ENCODE measurements around the gene BEST2.

The BEST2 gene

DNA sequence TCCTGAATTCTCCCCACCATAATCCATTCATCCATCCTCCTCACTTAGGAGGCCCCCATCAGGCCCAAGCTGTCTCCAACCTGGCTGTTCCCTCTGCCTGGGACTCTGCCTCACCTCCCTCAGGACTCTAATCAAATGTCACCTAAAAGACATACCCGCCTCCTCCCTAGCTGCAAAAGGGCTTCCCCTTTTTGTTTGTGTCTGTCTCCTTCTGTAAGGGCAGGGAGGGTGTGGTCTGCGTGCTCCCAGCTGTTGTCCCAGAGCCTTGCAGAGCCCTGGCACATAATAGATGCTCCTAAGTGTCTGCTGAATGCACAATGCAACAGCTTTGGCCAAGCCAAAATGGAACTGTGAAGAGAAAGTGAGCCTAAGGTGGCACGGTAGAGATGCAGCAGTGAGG lies 21.5 kb upstream of the BEST2 start:
- no peak for DNase-seq (ENCODE audit: low read depth, low spot score)

DNA sequence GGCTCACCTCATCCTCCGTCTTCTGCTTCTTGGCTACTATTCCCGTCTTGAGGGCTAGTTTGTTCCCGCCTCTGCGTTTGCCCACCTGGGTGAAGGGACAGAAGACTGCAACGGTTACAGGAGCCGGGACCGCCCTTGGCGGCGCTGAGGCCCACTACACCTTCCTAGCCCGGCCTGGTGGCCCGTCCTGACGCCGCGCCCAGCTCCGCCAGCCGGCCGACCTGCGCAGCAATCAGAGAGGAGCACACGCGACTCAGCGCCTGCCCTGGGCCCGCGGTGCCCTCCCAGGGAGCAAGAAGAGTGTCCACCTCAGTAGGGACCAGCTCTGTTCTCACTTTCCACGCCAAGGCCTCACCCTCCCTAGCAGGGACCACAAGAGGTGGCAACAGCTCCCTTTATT lies 20.3 kb upstream of the BEST2 start:
- DNase-seq (ENCODE audit: low read depth, low spot score), result no peak

DNA sequence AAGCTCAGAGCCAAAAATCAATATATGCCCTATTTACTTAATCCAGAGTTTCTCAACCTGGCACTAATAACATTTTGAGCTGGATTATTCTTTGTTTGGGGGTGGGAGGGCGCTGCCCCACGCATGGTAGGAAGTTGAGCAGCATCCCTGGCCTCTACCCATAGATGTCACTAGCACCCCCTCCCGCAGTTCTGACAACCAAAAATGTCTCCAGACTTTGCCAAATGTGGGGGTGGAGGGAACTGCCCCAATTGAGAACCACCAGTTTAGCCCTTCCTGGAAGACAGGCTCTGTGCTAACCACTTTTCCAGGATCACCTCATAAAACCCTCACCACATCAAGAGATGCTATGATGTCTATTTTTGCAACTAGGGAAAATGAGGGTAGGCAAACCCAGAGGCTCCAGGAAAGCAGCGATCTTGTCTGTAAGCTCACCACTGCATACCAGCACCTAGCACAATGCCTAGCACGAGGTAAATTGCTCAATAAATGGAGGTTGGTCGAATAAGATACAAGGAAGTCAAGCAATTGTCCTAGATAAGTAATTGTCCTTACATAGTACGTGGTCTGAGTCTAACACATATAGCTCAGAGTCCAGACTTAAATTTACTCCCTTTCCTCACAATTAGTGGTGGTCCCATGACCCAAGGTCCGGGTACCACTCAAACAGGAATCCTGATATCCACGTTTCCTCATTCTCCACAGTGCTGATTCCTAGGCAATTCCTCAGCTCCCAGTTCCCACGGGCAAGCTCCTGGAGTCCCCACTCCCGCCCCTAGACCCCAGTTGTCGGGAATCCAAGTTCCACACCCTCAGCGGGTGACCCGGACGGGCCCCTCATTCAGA lies 18.0 kb upstream of the BEST2 start:
- no peak for DNase-seq (ENCODE audit: low read depth, low spot score)

DNA sequence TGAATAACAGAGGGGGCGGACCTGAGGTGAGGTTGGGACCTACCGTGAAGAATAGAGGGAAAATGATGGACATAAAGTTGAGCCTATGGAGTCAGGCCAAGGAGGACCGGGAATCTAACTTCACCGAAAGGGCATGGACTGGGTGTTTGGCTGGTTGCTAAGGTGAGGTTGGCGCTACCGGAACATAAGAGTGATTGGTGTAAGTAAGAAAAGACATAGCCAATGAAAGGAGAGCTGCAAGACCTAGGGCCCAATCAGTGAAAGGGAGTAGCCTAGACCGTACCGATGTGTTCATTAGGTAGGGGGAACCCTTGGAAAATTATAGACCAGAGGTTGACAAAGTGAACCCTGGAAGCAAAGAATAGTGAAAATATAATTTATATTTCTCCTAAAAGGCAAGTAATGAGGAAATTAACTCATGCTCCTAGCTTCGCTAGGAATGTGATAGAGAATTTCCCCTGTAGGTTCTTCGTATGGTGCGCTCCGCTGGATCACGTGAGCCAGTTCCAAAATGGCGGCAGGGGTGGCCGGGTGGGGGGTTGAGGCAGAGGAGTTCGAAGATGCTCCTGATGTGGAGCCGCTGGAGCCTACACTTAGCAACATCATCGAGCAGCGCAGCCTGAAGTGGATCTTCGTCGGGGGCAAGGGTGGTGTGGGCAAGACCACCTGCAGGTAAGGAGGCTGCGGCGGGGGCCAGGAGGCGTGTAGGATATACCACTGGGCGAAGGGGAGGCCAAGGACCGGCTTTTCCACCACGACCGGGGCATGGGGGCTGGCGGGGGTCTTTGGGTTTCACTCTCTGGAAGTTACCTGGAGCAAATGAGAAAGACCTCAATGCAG lies 14.4 kb upstream of the BEST2 start, which contains the start of gene GET3:
TSS of gene GET3 (plus strand) at position 503 of the 840 bp plus-strand sequence. CDS start at position 512, 9 bp downstream.
- peak; percentile 100 for DNase-seq (ENCODE audit: low read depth, low spot score)

DNA sequence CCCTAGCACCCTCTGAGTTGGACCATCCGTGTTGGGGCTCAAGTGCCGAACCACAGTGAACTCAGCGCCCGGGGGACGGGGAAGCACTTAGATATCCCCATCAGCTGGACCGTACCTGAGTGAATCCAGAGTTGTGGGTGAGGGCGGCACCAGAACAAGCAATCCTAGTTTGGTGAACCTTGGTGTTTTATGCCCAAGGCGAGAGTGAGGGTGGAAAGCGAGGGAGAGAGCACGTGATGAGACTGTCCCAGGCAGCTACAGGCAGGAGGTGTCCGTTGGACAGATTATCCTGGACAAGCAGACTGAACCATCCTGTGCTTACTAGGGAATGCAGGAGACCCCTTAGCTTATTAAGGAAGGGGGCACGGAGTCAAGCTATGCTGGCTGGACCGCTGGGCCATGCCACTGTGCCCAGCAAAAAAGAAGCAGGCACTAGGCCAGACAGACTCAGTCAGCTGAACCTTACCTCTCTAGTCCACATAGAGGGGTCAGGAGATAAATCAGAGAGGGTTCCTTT lies 13.7 kb upstream of the BEST2 start:
- no peak for DNase-seq (ENCODE audit: low read depth, low spot score)

DNA sequence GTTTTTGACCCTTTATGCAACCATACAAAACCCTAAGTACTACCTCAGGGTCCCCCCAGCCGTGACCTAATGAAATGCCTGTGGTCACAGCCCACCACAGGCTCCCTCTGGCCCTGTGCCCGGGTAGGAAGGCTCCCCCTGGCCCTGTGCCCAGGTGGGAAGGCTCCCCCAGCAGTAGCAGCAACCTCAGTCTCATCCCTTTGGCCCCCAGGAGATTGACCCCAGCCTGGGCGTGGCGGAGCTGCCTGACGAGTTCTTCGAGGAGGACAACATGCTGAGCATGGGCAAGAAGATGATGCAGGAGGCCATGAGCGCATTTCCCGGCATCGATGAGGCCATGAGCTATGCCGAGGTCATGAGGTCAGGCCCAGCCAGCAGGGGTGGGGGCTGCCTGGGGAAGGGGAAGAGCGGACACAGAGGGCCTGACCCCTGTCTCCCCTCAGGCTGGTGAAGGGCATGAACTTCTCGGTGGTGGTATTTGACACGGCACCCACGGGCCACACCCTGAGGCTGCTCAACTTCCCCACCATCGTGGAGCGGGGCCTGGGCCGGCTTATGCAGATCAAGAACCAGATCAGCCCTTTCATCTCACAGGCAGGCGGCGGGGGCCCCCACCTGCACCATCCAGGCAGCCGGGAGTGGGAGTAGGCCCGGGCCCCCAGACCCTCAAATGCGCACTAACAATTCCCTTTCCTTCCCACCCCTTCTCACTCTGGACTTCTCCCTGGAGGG lies 6.3 kb upstream of the BEST2 start:
- DNase-seq (ENCODE audit: low read depth, low spot score), result no peak

DNA sequence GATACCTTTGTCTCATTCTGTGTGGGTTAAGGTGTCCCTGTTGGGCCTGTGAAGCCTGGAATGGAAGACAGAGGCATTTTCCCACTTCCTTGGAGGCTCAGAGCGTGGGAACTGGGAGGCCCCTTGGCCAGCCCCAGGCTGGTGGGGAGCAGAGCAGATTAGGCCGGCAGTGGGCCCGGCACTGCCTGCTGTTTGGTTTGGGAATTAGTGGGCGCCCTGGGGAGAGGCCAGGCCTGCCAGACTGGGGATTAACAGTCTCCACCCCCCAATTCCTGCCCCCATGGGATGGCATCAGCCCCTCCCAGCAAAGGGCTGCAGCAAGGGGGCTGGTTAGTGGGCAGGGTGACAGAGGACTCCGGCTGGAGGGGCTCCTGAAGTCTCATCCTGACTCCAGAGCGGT lies 3.1 kb upstream of the BEST2 start:
- no peak for DNase-seq (ENCODE audit: low read depth, low spot score)

DNA sequence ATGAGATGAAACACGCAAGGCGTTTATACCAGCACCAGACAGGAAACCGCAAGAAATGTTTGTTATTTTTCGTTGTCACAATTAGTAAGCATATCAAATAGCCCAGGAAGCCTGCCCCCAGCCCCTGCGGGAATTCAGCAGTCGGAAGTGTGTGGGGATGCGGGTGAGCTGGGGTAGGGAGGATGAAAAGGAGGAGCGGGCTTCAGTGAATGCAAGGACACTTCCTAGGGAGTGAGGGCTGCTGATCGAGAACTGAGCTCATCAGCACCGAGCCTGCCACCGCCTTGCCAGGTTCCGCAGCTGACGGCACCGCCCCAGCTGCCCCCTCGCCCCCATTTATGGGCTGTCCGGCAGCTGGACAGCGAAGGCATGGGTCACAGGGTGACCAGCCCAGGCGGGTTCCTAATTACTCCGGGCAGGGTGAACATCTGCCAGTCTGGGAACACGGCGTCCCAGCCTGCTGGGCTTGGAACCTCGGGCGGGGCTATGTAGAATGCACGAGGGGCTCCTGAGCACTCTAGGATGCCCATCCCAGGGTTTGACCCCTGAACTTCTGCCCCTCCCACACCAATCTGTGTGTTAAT lies 1.6 kb upstream of the BEST2 start:
- no peak for DNase-seq (ENCODE audit: low read depth, low spot score)

DNA sequence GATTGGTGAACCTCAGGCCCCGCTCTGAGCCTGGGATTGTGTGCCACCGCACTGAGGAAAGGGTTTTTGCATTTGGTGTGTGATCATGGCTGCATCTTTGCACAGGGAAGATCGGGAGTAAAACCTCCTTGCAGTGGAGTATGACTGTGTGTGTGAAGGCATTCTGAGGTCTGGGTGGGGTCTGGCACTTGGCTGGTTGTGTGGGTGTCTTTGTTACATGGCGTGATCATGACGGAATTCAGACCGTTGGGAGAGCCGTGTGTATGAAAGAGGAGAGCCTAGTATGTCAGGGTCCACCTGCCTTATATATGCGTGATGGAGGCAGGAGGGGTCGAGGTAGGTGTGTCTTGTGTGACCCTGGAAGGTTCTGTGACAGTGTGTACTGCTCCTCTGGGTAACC lies 740 bp upstream of the BEST2 start:
- no peak for DNase-seq (ENCODE audit: low read depth, low spot score)

DNA sequence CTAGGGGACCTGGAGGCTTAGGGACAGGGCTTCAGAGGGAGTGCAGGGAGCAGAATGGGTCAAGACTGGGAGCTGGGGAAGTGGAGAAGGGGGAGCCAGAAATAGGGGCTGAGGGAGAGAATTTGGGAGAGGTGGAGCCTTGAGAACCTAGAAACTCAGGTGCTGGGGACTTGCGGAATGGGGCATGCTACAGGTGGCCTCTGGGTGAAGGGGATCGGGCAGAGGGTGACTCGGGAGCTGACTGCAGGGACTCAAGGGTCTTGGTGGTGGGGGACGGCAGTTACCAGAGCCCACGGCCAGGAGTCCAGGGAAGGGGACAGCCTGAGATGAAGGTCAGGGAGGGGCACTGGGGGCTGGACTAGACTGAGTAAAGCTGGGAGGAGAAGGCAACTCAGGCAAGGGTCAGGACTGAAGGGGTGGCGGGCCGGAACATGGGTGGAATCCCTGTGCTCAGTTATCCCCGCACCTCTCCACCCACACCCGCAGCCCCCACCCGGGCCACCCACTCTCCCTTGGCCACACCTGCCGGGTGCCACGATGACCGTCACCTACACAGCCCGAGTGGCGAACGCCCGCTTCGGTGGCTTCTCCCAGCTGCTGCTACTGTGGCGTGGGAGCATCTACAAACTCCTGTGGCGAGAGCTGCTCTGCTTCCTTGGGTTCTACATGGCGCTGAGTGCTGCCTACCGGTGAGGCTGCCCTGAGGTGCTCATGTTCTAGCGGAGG lies 628 bp downstream of the BEST2 start:
- no peak for DNase-seq (ENCODE audit: low read depth, low spot score)

DNA sequence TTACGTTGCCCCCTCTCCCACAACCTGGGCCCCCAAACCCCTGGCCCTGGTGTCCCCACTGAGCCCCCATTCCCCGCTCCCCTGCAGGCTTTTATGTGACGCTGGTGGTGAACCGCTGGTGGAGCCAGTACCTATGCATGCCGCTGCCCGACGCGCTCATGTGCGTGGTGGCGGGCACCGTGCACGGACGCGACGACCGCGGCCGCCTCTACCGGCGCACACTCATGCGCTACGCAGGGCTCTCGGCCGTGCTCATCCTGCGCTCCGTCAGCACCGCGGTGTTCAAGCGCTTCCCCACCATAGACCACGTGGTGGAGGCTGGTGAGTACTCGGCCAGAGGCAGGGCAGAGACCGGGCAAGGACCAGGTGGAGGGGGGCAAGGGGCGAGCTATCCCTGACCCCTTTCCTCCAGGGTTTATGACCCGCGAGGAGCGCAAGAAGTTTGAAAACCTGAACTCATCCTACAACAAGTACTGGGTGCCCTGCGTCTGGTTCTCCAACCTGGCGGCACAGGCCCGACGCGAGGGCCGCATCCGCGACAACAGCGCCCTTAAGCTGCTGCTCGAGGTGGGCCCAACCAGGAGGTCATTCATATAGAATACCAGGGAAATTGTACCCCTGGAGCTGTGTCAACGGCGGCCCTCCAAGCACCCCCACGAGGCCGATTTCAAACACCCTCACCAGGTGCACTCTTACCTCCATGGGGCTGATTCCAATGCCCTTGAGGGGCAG lies 3.0 kb downstream of the BEST2 start:
- no peak for DNase-seq (ENCODE audit: low read depth, low spot score)

DNA sequence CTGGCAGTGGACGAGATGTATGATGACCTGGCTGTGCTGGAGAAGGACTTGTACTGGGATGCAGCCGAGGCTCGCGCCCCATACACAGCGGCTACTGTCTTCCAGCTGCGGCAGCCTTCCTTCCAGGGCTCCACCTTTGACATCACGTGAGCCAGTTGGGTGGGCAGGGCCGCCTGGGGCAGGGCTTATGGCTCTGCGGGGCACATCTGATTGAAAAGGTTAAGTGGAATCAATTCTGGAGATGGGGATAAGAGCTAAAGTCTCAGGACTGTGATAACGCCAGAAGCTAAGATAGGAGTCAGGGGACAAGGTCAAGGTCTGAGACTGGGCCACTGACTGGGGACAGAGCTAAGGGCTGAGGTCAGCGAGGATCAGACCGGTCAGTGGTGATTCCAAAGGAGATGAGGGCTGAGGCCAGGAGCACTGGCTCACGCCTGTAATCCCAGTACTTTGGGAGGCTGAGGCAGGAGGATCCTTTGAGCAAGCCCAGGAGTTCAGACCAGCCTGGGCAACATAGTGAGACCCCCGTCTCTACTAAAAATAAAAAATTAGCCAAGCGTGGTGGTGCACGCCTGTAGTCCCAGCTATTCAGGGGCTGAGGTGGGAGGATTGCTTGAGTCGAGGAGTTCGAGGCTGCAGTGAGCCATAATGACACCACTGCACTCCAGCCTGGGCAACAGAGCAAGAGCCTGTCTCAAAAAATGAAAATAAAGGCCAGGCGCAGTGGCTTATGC lies 4.7 kb downstream of the BEST2 start:
- DNase-seq (ENCODE audit: low read depth, low spot score), result no peak

DNA sequence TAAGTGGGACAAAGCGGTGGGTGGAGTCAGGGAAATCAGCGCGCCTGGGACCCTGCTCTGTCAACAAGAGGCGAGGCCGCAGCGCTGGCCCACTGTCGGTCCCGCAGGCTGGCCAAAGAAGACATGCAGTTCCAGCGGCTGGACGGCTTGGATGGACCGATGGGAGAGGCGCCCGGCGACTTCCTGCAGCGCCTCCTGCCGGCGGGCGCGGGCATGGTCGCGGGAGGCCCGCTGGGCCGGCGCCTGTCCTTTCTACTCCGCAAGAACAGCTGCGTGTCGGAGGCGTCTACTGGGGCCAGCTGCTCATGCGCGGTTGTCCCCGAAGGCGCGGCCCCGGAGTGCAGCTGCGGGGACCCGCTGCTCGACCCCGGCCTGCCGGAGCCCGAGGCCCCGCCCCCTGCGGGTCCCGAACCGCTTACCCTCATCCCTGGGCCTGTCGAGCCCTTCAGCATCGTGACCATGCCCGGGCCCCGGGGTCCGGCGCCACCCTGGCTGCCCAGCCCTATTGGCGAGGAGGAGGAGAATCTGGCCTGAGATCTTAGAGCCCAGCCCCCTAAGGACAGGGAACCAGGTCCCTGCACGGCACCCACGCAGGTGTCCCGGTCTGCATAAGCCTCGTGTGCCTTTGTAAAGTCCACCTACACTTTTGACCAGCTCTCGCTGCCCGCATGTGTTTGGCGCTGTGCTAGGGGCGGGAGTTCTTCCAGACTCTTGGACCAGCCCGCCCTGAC lies 6.1 kb downstream of the BEST2 start:
- no peak for DNase-seq (ENCODE audit: low read depth, low spot score)

DNA sequence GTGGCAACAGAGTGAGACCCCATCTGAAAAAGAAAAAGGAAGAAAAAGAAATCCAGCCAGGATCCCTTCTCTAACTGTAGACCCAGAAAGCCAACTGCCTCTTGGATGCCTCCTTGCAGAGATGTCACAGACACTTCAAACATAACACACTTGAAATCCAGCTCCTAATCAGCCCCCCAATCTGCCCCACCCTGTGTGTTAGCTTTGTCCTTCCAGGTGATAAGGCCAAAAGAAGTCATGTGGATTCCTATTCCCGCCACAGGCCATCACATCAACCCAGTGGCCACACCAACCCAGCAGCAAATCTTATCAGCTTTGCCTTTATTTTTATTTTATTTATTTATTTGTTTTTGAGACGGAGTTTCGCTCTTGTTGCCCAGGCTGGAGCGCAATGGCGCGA lies 8.1 kb downstream of the BEST2 start:
- no peak for DNase-seq (ENCODE audit: low read depth, low spot score)

DNA sequence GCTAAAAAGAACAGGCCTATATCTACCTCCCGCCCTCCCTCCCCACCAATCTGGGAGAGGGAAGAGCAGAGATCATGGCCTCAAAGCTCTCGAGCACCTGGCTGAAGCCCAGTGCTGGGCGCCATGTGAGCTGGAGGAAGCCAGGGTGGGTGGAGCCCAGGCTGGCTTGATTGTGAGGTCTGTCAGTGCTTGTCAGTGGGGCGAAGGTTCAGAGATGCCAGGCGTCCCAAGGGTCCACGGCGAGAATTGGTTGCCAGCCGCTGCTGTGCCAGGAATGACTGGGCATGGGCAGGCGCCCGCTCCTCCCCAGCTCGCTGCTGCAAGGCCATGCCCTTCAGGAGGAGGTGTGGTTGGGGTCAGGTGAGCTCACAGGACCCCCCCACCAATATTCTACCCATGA lies 11.5 kb downstream of the BEST2 start:
- DNase-seq (ENCODE audit: low read depth, low spot score), result no peak

DNA sequence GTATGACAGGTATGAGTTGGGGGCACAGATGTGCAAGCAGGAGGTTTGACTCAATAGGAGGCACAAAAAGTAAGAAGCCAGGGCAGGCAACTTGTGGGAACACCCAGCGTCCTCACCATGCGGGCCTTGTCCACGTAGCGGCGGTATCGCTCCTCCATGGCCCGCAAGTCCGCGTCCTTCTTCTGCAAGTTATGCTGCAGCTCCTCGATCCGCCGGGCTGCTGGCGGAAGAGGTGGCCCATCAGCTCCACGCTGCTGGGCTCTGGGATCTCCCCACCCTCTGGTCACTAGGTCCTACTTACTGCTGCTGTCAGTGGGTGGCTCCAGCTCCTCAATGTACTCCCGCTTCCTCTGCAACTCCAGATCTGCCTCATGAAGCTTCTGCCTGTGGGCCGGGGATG lies 13.1 kb downstream of the BEST2 start:
- no peak for DNase-seq (ENCODE audit: low read depth, low spot score)

DNA sequence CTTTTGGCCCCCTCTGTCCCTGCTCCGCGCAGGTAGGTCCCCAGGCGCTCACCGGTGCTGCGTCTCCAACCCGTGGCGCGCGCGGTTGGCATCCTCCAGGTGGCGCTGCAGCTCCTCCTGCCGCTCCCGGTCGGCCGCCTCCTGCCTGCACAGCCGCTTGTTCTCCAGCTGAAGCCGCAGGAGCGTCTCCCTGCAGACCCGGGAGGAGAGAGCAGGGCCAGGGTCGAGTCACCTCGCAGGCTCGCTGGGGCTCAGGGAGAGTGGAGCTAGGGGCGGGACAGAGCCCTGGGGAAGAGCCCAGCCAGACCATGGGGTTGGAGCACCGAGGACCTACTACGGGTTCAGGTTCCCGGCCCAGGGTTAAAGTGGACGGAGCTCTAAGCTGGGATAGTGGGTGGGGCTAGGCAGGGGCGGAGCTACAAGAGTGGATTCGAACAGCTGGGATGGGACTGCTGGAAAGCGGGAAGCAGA lies 14.5 kb downstream of the BEST2 start:
- DNase-seq (ENCODE audit: low read depth, low spot score), result no peak

DNA sequence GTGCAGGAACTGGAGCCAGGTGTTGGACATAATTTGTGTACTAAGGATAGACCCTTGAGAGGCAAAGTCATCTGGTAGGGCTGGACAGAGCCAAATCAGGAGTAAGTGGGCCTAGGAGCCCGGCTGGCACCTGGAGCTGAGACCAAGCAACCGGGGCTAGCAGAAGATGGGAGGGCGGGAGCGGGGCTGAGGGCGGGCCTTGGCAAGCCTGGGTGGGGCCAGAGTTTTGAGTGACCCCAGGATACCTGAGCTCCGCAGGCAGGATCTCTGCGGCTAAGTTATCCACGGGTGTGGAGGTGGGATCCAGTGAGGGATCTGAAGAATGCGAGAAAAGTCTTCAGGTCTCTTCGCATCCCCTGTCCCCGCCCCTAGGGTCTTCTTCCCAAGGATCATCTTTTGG lies 15.6 kb downstream of the BEST2 start:
- DNase-seq (ENCODE audit: low read depth, low spot score), result no peak

DNA sequence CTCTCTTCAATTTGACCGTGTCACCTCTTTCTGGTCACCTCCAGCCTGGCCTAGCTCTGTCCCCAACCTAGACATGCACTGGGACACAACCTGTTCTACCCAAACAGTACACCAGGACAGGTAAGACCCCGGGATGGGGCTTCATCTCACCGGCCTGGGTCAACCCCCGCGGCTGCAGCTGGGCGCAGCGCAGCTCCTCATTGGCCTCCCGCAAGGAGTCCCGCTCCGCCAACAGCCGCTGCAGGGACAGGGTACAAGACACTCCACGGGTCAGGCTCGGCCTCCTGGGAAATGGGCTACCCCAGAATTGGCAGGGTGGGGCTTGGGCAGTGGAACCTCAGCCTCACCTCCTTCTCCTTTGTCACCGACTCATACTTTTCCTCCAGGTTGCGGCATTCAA lies 16.1 kb downstream of the BEST2 start:
- DNase-seq (ENCODE audit: low read depth, low spot score), result no peak
